NCI-H2227 (cell line): ENCODE results near the gene KRT74.
A peak's percentile ranks its signal among the peaks of the same experiment; 100 is the strongest.

Experiments
- DNase-seq: peaks from one replicate; lab custom pipeline; 2025; ENCODE audit not compliant: unreplicated experiment; lab: John Stamatoyannopoulos, UW

KRT74 gene

DNA sequence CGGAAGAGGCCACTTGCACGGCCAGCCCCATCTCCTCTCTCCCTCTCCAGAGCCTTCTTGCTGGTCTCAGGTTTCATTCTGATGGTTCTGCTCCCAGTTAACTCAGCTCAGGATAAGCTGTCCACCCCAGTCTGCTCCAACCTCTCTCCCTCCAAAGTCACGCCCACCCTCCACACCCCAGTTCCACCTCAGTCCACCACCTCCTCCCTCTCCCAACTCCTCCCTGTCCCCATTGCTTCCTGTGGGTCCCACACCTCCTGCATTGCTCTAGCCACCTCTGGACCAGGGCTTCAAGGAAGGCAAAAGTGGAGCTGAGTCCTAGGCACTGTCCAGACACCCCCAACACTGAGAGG, 33.8 kb downstream of the KRT74 start:
- DNase-seq, result no peak

GRCh38 chr12:52539083-52539820, 34.4 kb downstream of the KRT74 start:
- DNase-seq, result peak; percentile 45

GRCh38 chr12:52537101-52537500, 36.5 kb downstream of the KRT74 start:
- no peak for DNase-seq

GRCh38 chr12:52535574-52535973, 38.1 kb downstream of the KRT74 start:
- DNase-seq, result no peak

DNA sequence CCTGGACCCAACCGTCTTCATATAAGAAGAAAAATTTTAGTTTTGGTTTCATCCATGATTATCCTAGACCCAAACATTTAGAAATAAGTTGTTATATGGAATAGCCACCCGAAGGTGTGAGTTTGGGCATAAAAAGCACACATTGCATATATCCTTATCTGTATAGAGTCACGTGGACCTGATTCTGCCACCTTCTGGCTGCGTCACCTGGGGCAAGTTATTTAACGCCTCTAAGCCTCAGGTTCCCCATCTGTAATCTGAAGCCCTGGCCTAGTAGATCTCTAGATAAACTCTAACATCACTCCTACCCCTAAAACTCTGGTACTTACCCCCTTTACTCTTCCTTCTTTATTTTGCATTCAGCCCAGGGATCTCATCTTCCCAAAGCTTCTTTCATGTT, 39.2 kb downstream of the KRT74 start:
- no peak for DNase-seq

DNA sequence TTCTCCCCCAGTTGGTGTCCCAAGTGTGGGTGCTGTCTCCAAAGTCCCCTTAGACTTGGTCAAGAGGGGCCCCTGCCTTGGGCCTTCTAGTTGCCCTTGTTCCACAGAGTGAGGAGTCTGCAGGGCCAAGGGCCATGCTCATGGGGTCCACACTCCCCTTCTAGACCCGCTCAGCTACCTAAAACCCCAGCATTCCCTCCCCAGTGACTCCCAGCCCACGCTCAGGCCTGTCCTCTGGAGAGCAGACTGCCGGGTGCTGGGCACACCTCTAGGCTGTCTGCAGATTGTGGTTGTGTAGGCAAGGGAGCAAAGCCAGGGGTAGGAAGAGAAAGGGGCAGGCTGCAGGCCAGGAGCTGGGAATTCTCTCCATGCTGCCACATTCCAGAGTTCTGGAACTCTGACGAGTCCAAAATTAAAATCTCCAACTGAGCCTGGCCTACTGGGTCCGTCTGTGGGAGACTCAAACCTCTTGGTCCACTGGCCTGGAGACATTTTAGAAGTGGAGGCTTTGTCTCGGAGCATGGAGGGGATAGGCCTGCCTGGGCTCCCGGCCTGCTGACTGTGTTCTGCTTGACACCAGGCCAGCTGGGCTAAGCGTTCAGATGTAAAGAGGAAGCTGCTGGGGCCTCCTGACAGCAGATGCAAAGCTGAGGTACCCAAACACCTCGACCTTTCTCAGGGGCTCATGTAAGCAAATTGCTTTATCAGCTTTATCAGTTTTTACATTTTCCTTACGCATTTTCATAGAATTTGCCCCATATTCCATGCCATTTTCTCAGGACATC, 39.8 kb downstream of the KRT74 start:
- no peak for DNase-seq

DNA sequence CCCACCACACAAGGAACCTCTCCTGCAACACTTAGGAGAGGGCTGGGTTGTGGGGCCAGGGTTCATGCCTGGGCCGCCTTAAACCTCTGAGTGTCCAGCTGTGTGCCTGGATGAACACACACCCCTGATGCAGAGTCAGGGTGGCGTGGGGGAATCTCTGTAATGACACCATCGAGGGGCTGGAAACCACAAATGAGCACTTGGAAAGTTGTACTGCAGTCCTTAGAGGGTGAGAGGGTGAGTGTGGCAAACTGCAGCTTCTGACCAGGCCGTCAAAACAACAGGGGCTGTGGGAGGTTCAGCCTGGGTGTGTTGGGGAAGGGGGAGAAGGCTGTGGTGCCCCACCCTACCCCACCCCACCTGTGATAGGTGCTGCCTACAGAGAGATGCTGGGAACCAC, 41.0 kb downstream of the KRT74 start:
- no peak for DNase-seq

DNA sequence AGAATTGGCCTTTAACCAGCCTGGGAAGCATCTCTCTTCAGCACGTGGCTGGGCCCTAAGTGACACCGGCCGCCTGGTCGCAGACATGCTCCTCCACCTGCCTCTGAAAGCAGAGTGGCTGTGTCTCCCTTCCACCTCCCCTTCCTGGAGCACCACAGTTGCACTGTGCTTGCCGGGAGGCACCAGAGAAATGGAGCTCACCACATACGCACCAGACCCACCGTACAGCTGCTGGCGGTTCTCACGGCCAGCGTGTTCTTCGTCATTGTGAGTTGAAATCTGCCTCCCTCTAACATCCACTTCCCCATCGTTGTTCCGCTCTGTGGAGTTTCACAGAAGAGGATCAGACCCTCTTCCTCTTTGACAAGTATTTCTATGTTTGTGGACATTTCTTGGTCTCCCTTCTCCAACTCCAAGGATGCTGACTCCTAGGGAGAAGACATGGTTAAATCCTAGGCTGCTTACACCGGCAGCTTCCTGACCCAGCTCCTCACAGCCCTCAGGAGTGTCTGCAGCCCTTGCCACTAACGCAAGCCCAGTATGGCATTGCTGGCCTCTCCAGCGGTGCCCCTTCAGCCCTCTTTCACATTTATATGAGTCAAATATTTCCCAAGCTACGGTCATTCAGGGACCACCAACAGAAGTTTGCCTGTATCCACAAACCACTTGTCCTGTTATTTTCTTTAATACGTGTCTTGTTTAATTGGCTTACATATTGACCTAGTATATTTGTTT, 41.9 kb downstream of the KRT74 start:
- no peak for DNase-seq

GRCh38 chr12:52530905-52531304, 42.7 kb downstream of the KRT74 start:
- no peak for DNase-seq

DNA sequence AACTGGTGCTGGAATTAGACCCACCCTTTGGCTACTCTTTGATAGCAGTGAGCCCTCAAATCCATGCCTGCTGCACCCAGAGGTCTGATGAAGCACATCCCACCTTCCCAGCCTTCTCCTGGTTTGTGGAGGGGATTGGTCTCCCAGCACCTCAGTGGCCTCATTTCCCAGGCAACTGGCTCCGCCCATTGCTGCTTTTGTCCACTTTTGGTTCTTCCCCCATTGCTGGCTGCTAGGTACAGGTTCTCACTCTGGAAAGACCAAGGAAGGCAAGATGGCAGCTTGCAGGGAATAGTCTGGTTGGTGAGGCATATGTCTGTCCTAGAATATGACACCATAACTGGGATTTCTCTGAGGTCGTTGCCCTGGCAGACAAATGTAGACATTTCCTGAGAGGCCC, 43.3 kb downstream of the KRT74 start:
- no peak for DNase-seq

DNA sequence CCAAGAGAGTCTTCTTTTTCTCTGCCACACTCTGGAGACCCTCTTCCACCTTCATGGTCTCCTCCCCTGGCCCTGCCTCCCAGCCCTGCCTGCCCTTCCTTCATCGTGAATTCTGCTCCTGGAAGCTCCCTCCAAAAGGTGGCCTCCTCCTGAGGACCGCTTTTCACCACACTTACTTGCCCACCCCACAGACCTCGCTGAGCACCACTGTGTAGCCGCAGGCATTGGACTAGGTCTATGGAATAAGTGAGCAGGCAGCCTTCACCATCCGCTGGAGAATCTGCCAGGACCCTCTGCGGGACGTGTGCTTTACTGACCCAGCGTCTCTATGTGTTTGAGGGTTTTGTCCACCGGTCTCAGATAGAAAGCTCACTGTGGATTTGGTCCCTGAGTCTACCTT, 43.8 kb downstream of the KRT74 start:
- no peak for DNase-seq

DNA sequence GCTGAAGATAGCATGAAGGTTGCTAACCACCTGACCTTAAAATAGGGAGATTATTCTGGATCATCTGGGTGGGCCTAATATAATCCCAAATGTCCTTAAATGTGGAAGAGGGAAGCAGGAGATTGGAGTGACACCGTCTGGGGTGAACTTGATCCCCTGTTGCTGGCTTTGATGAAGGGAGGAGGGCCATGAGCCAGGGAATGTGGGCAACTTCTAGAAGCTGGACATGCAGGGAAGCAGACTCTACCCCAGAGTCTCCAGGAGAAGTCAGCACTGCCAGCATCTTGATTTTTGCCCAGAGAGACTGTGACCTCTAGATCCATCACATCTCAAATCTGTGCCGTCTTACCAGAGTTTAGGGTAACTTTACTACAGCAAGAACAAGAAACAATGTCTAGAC, 44.2 kb downstream of the KRT74 start:
- DNase-seq, result no peak

DNA sequence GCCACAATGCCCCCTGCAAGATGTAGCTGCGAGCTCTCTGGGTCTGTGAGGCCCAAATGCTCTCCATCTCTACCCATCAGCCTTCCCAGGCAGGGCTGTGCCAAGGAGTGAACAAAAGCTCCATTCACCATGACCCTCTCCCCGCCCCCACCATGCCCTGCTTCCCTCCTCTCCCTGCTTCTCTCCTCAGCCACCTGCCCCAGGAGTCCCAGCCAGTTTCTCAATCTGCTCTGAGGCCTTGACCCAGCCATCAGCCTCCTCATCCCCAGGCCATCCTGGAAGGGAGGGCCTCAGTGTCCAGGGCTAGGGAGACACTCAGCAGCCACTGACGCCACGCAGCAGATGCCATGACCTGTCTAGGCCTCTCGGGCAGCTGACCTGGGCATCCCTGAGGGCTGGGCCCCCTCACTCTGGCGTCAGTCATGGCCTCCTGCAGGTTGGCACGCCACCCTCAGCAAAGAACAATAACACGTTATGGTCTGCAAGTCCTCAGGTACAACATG, 45.0 kb downstream of the KRT74 start:
- DNase-seq, result no peak

- no peak for DNase-seq
Observed at GRCh38 chr12:52527121-52527800, 46.4 kb downstream of the KRT74 start.

DNA sequence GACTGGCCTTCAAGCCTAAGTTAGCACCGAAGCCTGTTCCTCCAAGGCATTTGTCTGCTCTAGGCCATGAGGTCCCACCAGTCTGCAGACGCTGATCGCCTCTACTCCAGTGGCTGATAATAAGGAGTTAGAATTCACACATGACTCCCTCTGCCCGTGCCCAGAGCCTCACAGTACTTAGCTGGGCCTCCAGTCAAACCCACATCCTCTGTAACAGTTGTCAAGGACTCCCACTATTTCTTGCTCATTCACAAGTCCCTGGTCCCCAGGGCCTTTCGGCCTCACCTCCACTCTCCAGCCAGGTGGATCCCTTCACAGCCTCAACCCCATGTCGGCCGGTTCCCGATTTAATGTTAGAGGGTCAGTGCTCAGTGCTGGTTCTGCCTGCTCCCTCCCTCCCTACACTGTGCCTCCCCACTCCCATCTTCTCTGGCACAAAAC, 47.1 kb downstream of the KRT74 start:
- no peak for DNase-seq

GRCh38 chr12:52525661-52526499, 47.8 kb downstream of the KRT74 start:
- DNase-seq, result no peak

GRCh38 chr12:52524898-52525591, 48.6 kb downstream of the KRT74 start:
- DNase-seq, result no peak

GRCh38 chr12:52524241-52524897, 49.3 kb downstream of the KRT74 start:
- no peak for DNase-seq

DNA sequence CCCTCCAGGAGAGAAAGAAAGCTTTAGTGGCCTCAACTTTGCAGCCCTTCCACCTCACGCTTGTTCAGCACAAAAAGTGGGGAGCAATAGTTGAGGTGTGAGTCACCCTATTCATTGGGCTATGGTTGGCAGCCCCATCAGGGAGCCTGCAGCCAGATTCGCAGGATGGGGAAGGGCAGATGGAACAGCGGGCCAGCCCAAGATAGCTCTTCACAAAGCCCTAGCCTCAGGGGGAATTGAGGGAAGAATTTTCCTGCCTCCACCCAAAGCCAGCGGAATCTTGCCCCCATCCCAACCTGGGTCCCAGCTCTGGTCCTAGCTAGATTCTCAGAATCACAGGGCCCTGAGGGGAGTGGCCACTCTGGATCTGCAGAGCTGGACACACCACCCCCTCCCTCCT, 49.8 kb downstream of the KRT74 start:
- no peak for DNase-seq
